GM18858 (cell line): ENCODE measurements around the gene IER3.
"Not testable (repeated sequence)": the region's sequence is repeated elsewhere in the genome, so short reads cannot be mapped to it uniquely, and the experiment has no call there.

Experiments used
- ATAC-seq: cut with Tn5 transposase; IDR thresholded peaks from one replicate; pipeline ENCODE4 v1.9.1; 2021; ENCODE audit not compliant: unreplicated experiment

The IER3 gene

GRCh38 chr6:30769088-30769852 lies 24.9 kb upstream of the IER3 start:
- no peak for ATAC-seq

- ATAC-seq, result no peak
Measured at GRCh38 chr6:30768634-30769087, 24.3 kb upstream of the IER3 start.

GRCh38 chr6:30767944-30768301 lies 23.6 kb upstream of the IER3 start:
- no peak for ATAC-seq

GRCh38 chr6:30767158-30767943 lies 23.0 kb upstream of the IER3 start:
- ATAC-seq, result no peak

GRCh38 chr6:30766461-30767157 lies 22.3 kb upstream of the IER3 start:
- ATAC-seq, result no peak

GRCh38 chr6:30765495-30765894 lies 21.1 kb upstream of the IER3 start:
- ATAC-seq, result not testable (repeated sequence)

- ATAC-seq, result not testable (repeated sequence)
Measured at GRCh38 chr6:30764490-30765043, 20.2 kb upstream of the IER3 start.

GRCh38 chr6:30763618-30764489 lies 19.5 kb upstream of the IER3 start:
- ATAC-seq, result no peak

- no peak for ATAC-seq
Measured at GRCh38 chr6:30763155-30763617, 18.8 kb upstream of the IER3 start.

GRCh38 chr6:30761791-30762429 lies 17.6 kb upstream of the IER3 start:
- ATAC-seq, result no peak

- ATAC-seq, result no peak
Measured at GRCh38 chr6:30760549-30760948, 16.2 kb upstream of the IER3 start.

GRCh38 chr6:30759575-30760239 lies 15.4 kb upstream of the IER3 start:
- no peak for ATAC-seq

- no peak for ATAC-seq
Measured at GRCh38 chr6:30757261-30757904, 13.0 kb upstream of the IER3 start.

- ATAC-seq, result not testable (repeated sequence)
Measured at GRCh38 chr6:30756405-30757003, 12.2 kb upstream of the IER3 start.

- ATAC-seq, result no peak
Measured at GRCh38 chr6:30754631-30755030, 10.3 kb upstream of the IER3 start.

- ATAC-seq, result no peak
Measured at GRCh38 chr6:30752157-30752927, 8.0 kb upstream of the IER3 start.

GRCh38 chr6:30750379-30750668 lies 6.0 kb upstream of the IER3 start:
- no peak for ATAC-seq
